Measurements from ENCODE around the gene APBA1. TPM values are rescaled to one million over a fixed set of nuclear protein-coding genes. Genes with fewer than 3 reads are reported as not detected.

APBA1 gene
- total RNA-seq, 1 experiment from 2014 or later, result 1.8 TPM

DNA sequence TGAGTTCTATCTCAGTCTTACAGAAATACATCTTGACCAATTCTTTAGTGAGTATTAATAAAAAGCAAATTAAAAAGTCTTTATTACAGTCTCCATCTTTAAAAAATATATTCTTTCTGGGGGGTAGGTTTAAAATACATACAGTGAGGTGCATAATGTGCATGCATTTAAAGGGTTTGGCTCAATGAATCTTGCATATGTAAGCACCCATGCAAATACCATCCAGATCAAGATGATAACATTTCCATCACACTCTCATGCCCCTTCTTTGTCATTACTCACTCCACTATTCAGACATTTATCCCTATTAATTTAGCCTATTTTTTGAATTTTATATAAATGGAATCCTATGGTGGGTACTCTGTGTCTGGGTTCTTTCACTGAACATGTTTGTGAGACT is 113.0 kb downstream of the APBA1 start:
- Histone ChIP-seq H2BK20ac (ENCODE audit: low read depth, low read length, poor library complexity, severe bottlenecking) (no peak overlapping the region), H3K18ac (ENCODE audit: insufficient read length, low read depth, low read length) (no peak overlapping the region), H3K4ac (ENCODE audit: low read depth, low read length) (no peak overlapping the region), H2AFZ (ENCODE audit: low read length) (no peak overlapping the region), H3K9ac (ENCODE audit: extremely low read depth, insufficient read length, low read length) (no peak overlapping the region), H2BK15ac (ENCODE audit: low read depth, low read length) (no peak overlapping the region), H3K14ac (ENCODE audit: insufficient read depth, low read length) (no peak overlapping the region), H3K56ac (ENCODE audit: insufficient read length, low read depth, low read length) (no peak overlapping the region), H2BK120ac (ENCODE audit: low read depth, low read length, poor library complexity, severe bottlenecking) (no peak overlapping the region), H3K4me2 (ENCODE audit: insufficient read depth, insufficient read length, low read length) (no peak overlapping the region), H3K27me3 (ENCODE audit: insufficient read depth, low read length) (no peaks in the 10 kb centered on the region), H3K23ac (ENCODE audit: insufficient read length, low read depth, low read length) (no peak overlapping the region), H3K79me2 (ENCODE audit: insufficient read depth, low read length) (no peaks in the 10 kb centered on the region), H4K20me1 (ENCODE audit: control insufficient read depth, insufficient read depth, insufficient read length) (no peaks in the 10 kb centered on the region), H3K27ac (ENCODE audit: insufficient read length, low read depth, low read length) (no peak overlapping the region), H4K8ac (replicated peaks; ENCODE audit: insufficient read length, low read depth, low read length) (no peak overlapping the region), H4K91ac (ENCODE audit: insufficient read length, low read depth, low read length) (no peak overlapping the region), H3K9me3 (ENCODE audit: control insufficient read depth, low read depth, low read length) (no peaks in the 10 kb centered on the region), H2AK5ac (ENCODE audit: insufficient read length, low read length) (no peak overlapping the region), H3T11ph (ENCODE audit: low read length) (no peak overlapping the region), H3K79me1 (ENCODE audit: insufficient read depth, low read depth, low read length, poor library complexity, severe bottlenecking) (no peaks in the 10 kb centered on the region), H4K5ac (ENCODE audit: insufficient read length, low read depth, low read length) (no peak overlapping the region), H3K4me1 (ENCODE audit: insufficient read depth, low read length) (no peaks in the 10 kb centered on the region; the same call in 1 of the 2 replicates), H2BK12ac (ENCODE audit: insufficient read length, low read depth, low read length) (no peak overlapping the region), H2BK5ac (ENCODE audit: insufficient read length, low read length) (no peak overlapping the region), H3K23me2 (ENCODE audit: insufficient read length, low read depth, low read length, poor library complexity, severe bottlenecking) (no peaks in the 10 kb centered on the region)
- Mint-ChIP-seq H3K27me3 (ENCODE audit: low read depth) (peaks cover 1% of the 10 kb centered on the region; the same call in 1 of the 2 replicates), H3K36me3 (ENCODE audit: insufficient read depth in 1 of 3, low read depth in 3 of 3) (no peaks in the 10 kb centered on the region), H3K4me3 (no peak overlapping the region), H3K9me3 (no peaks in the 10 kb centered on the region), H3K27ac (no peak overlapping the region), H3K4me1 (peaks cover 2 to 9% of the 10 kb centered on the region in 2 experiments)
- TF ChIP-seq, protein P1, sequence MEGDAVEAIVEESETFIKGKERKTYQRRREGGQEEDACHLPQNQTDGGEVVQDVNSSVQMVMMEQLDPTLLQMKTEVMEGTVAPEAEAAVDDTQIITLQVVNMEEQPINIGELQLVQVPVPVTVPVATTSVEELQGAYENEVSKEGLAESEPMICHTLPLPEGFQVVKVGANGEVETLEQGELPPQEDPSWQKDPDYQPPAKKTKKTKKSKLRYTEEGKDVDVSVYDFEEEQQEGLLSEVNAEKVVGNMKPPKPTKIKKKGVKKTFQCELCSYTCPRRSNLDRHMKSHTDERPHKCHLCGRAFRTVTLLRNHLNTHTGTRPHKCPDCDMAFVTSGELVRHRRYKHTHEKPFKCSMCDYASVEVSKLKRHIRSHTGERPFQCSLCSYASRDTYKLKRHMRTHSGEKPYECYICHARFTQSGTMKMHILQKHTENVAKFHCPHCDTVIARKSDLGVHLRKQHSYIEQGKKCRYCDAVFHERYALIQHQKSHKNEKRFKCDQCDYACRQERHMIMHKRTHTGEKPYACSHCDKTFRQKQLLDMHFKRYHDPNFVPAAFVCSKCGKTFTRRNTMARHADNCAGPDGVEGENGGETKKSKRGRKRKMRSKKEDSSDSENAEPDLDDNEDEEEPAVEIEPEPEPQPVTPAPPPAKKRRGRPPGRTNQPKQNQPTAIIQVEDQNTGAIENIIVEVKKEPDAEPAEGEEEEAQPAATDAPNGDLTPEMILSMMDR (conservative IDR thresholded peaks at IDR 0.05), result no peak
- DNase-seq, result no peak

All from H9 (cell line).